ENCODE results near the gene SUPT20HL1. TPM values are rescaled to one million over a fixed set of nuclear protein-coding genes. Genes with fewer than 3 reads are reported as not detected.

SUPT20HL1 gene
- total and polyA plus RNA-seq, 12 donors = 0.17 TPM; not detected in 11

- TF ChIP-seq POLR2A (IDR thresholded peaks at IDR 0.05) (no peak), CTCF (IDR thresholded peaks at IDR 0.05) (peak; percentile 64 to 88 (median 78))
- H3K36me3 ChIP-seq (replicated peaks in 1 of 2) = no peaks in the 10 kb centered on the region
- peaks cover 33% of the 10 kb centered on the region for H3K27me3 ChIP-seq
- no peak overlapping the region for H3K4me3 ChIP-seq
- DNase-seq = peak; percentile 34 to 70 (median 61)
- WGBS, 4 donors = 0 to 5% (median 1%) methylated on average over 4 of the region's 4 CpGs
- intact Hi-C loops (cut with DNase I) = loop anchor here in 1 of 2 donors (5.0 kb wide), 1 partner anchor 102 kb away; no protein-coding TSS in a partner anchor
- H3K9me3 ChIP-seq (replicated peaks in 1 of 3) = no peaks in the 10 kb centered on the region
- peaks cover 0 to 4% of the 10 kb centered on the region in 2 donors for H3K4me1 ChIP-seq (replicated peaks in 1 of 2)
- no peak overlapping the region for H3K27ac ChIP-seq
These were observed 35.3 kb downstream of the SUPT20HL1 start for GRCh38 chrX:24395775-24396174.

- H3K27ac ChIP-seq = no peak overlapping the region
- WGBS, 4 donors = 44 to 54% (median 48%) methylated on average over 5 of the region's 5 CpGs
- peaks cover 28% of the 10 kb centered on the region for H3K27me3 ChIP-seq
- intact Hi-C loops (cut with DNase I) = loop anchor here in 1 of 2 donors (5.0 kb wide), 1 partner anchor 101 kb away; no protein-coding TSS in a partner anchor
- no peaks in the 10 kb centered on the region for H3K9me3 ChIP-seq (replicated peaks in 1 of 3)
- no peaks in the 10 kb centered on the region for H3K36me3 ChIP-seq (replicated peaks in 1 of 2)
- H3K4me1 ChIP-seq (replicated peaks in 1 of 2) = peaks cover 0 to 4% of the 10 kb centered on the region in 2 donors
- H3K4me3 ChIP-seq = no peak overlapping the region
- TF ChIP-seq POLR2A (IDR thresholded peaks at IDR 0.05) (no peak), CTCF (IDR thresholded peaks at IDR 0.05) (no peak)
- no peak for DNase-seq
These were observed 35.9 kb downstream of the SUPT20HL1 start for GRCh38 chrX:24396236-24396930.

GRCh38 chrX:24396931-24397279, 36.5 kb downstream of the SUPT20HL1 start:
- H3K4me3 ChIP-seq = no peak overlapping the region
- H3K9me3 ChIP-seq (replicated peaks in 1 of 3) = no peaks in the 10 kb centered on the region
- H3K36me3 ChIP-seq (replicated peaks in 1 of 2) = no peaks in the 10 kb centered on the region
- intact Hi-C loops (cut with DNase I) = loop anchor here in 1 of 2 donors (5.0 kb wide), 1 partner anchor 100 kb away; no protein-coding TSS in a partner anchor
- no peak for DNase-seq
- 38 to 55% (median 47%) methylated on average over 1 of the region's 1 CpG for WGBS, 4 donors
- H3K27me3 ChIP-seq = peaks cover 25% of the 10 kb centered on the region
- TF ChIP-seq POLR2A (IDR thresholded peaks at IDR 0.05) (no peak), CTCF (IDR thresholded peaks at IDR 0.05) (no peak)
- peaks cover 0 to 4% of the 10 kb centered on the region in 2 donors for H3K4me1 ChIP-seq (replicated peaks in 1 of 2)
- H3K27ac ChIP-seq = no peak overlapping the region

- peaks cover 14% of the 10 kb centered on the region for H3K27me3 ChIP-seq
- peaks cover 0 to 4% of the 10 kb centered on the region in 2 donors for H3K4me1 ChIP-seq (replicated peaks in 1 of 2)
- DNase-seq = no peak
- H3K9me3 ChIP-seq (replicated peaks in 1 of 3) = no peaks in the 10 kb centered on the region
- no peak overlapping the region for H3K27ac ChIP-seq
- no peak overlapping the region for H3K4me3 ChIP-seq
- intact Hi-C loops (cut with DNase I) = loop anchor here in 1 of 2 donors (5.0 kb wide), 1 partner anchor 99 kb away; no protein-coding TSS in a partner anchor
- TF ChIP-seq CTCF (IDR thresholded peaks at IDR 0.05) (no peak), POLR2A (IDR thresholded peaks at IDR 0.05) (no peak)
- H3K36me3 ChIP-seq (replicated peaks in 1 of 2) = no peaks in the 10 kb centered on the region
- WGBS, 4 donors = 83 to 100% (median 95%) methylated on average over 2 of the region's 2 CpGs
These were observed 38.3 kb downstream of the SUPT20HL1 start for GRCh38 chrX:24398766-24399165.

All from adrenal gland (tissue), 12 donors.